ENCODE data around the gene TMEM263. TPM values are rescaled to one million over a fixed set of nuclear protein-coding genes. Genes with fewer than 3 reads are reported as not detected.

The TMEM263 gene
- total and polyA plus RNA-seq, 2 of the 8 experiments (the other 6 are each of a cell fraction or from before 2014, with no cell fraction given): 2.9 to 12.3 TPM

- no peak overlapping the region; the same call in 1 of the 2 replicates for H2BK20ac ChIP-seq (ENCODE audit: low read length)
- peak overlapping the region; percentile 64; the same call in 1 of the 2 replicates for H3K27ac ChIP-seq (ENCODE audit: low read depth, low read length)
- FAIRE-seq: no peak
- no peak for TF ChIP-seq SUZ12 (IDR thresholded peaks at IDR 0.05; ENCODE audit: low read length)
- no peak for TF ChIP-seq E2F6 (IDR thresholded peaks at IDR 0.05)
- no peak for TF ChIP-seq JUND (IDR thresholded peaks at IDR 0.05; ENCODE audit: low read length)
- peak; percentile 12 to 51; a peak in 3 of 4 replicates for TF ChIP-seq RAD21 (IDR thresholded peaks at IDR 0.05 in 1 of 2, conservative IDR thresholded peaks at IDR 0.05 in 1 of 2; ENCODE audit: low read depth in 2 of 2, low read length in 2 of 2)
- no peak for TF ChIP-seq CHD2 (IDR thresholded peaks at IDR 0.05; ENCODE audit: low read length)
- no peak for TF ChIP-seq EZH2 (IDR thresholded peaks at IDR 0.05; ENCODE audit: low read depth, low read length, severe bottlenecking)
- TF ChIP-seq GTF2F1 (IDR thresholded peaks at IDR 0.05; ENCODE audit: borderline replicate concordance, low read depth, low read length): 0 out of 2 replicates have a peak, but pooled peaks have one; percentile 5
- TF ChIP-seq SAP30 (IDR thresholded peaks at IDR 0.05; ENCODE audit: insufficient read depth, insufficient replicate concordance, low read length): no peak
- peak; percentile 83 for TF ChIP-seq TAF7 (optimal IDR thresholded peaks at IDR 0.05; ENCODE audit: borderline replicate concordance, low read depth, low read length)
- TF ChIP-seq TAF1 (IDR thresholded peaks at IDR 0.05; ENCODE audit: low read depth, low read length): peak; percentile 27; the same call in 1 of the 2 replicates
- TF ChIP-seq TBP (IDR thresholded peaks at IDR 0.05; ENCODE audit: low read depth, low read length): peak; percentile 2; the same call in 1 of the 2 replicates
Observed at GRCh38 chr12:106956048-106956578, 406 bp downstream of the TMEM263 start.

More at GRCh38 chr12:106956048-106956578, 406 bp downstream of the TMEM263 start:
- H4K20me1 ChIP-seq (replicated peaks in 1 of 2; ENCODE audit: control insufficient read depth in 1 of 2, insufficient read depth in 2 of 2, low read length in 2 of 2): peaks cover 0 to 2% of the 10 kb centered on the region in 2 experiments
- H3K27me3 ChIP-seq (replicated peaks in 1 of 4; ENCODE audit: control insufficient read depth in 3 of 4, extremely low read depth in 1 of 4, insufficient read depth in 3 of 4, low read length in 3 of 4): peaks cover 0 to 12% (median 8%) of the 10 kb centered on the region in 4 experiments; a peak in 6 of 7 replicates
- peak overlapping the region; percentile 65 for H4K91ac ChIP-seq (replicated peaks; ENCODE audit: insufficient read length, low read length)
- H2AK5ac ChIP-seq (ENCODE audit: low read depth, low read length): no peak overlapping the region
- no peak overlapping the region; the same call in 1 of the 2 replicates for H2AFZ ChIP-seq (ENCODE audit: low read length)
- H4K8ac ChIP-seq (ENCODE audit: extremely low read depth, insufficient read depth, low read length): peak overlapping the region; percentile 93
- H3K36me3 ChIP-seq (ENCODE audit: control insufficient read depth in 2 of 4, insufficient read depth in 4 of 4, low read length in 3 of 4): no peaks in the 10 kb centered on the region
- H3K23me2 ChIP-seq (ENCODE audit: low read depth, low read length): peaks cover 12% of the 10 kb centered on the region
- H2BK12ac ChIP-seq (ENCODE audit: low read depth, low read length): no peak overlapping the region
- no peak overlapping the region for H4K5ac ChIP-seq (ENCODE audit: insufficient read length, low read depth, low read length)
- POLR2A ChIA-PET (ENCODE audit: partially characterized antibody): interaction anchor here (0.7 to 1.7 kb wide), 11 partner anchors 8 to 603 kb away, joined by 3 to 7 read pairs (median 4); partner anchors contain the start of genes CRY1 and MTERF2
- no peaks in the 10 kb centered on the region for H3K9me3 ChIP-seq (ENCODE audit: insufficient read depth in 2 of 2, low read depth in 1 of 2, low read length in 1 of 2)
- 0 out of 7 replicates have a peak, but pooled peaks cover 0 to 3% (median 0%) of the 10 kb centered on the region in 4 experiments for H3K4me1 ChIP-seq (replicated peaks in 1 of 4; ENCODE audit: control insufficient read depth in 3 of 4, insufficient read depth in 4 of 4, low read length in 3 of 4)
- CTCF ChIA-PET (ENCODE audit: partially characterized antibody): interaction anchor here (1.4 kb wide), 1 partner anchor 149 kb away, joined by 3 read pairs; no protein-coding TSS in a partner anchor
- H3K23ac ChIP-seq (ENCODE audit: insufficient read length): no peak overlapping the region
- H3K18ac ChIP-seq (ENCODE audit: extremely low read depth, low read length): peak overlapping the region; percentile 32; the same call in 1 of the 2 replicates
- WGBS, 2 experiments (ENCODE audit: extremely low coverage in 1 of 2, insufficient coverage in 1 of 2, insufficient read length in 1 of 2, insufficient replicate concordance in 2 of 2, low coverage in 1 of 2, low lambda C conversion rate in 2 of 2, missing lambda C conversion rate in 1 of 2): 2% methylated on average over 15 of the region's 34 CpGs; no CpG with 5 or more reads in 1 of the 2 experiments
- H2BK120ac ChIP-seq (replicated peaks; ENCODE audit: low read depth, low read length): no peak overlapping the region
- H3K4me3 ChIP-seq (ENCODE audit: extremely low read depth in 1 of 4, insufficient read depth in 2 of 4, low read depth in 3 of 4, low read length in 4 of 4): peak overlapping the region; percentile 71 to 89 (median 76)
- H3K14ac ChIP-seq (ENCODE audit: insufficient read length): no peak overlapping the region
- H3K4ac ChIP-seq (replicated peaks; ENCODE audit: insufficient read length, low read depth, low read length): no peak overlapping the region
- peak; percentile 44 to 84 for DNase-seq (ENCODE audit: low read depth in 1 of 2, low spot score in 2 of 2)
- 0 out of 2 replicates have a peak overlapping the region, but pooled peaks have one; percentile 72 for H2BK15ac ChIP-seq (ENCODE audit: low read length)
- peak overlapping the region; percentile 30 for H3K56ac ChIP-seq (replicated peaks; ENCODE audit: insufficient read length, low read depth, low read length)
- H3K4me2 ChIP-seq (ENCODE audit: insufficient read depth in 1 of 2, low read depth in 2 of 2, low read length in 2 of 2): peak overlapping the region; percentile 82 to 84
- H3K9ac ChIP-seq (replicated peaks in 1 of 4; ENCODE audit: extremely low read depth in 1 of 4, low read depth in 3 of 4, low read length in 3 of 4): peak overlapping the region; percentile 58 to 80 (median 67)
- H3K79me2 ChIP-seq (ENCODE audit: control insufficient read depth in 1 of 2, insufficient read depth in 2 of 2, low read length in 2 of 2): peaks cover 0 to 13% of the 10 kb centered on the region in 2 experiments; a peak in 2 of 4 replicates
- no peaks in the 10 kb centered on the region for H3K79me1 ChIP-seq (ENCODE audit: low read depth, low read length)
- no peak overlapping the region for H2BK5ac ChIP-seq (ENCODE audit: low read depth, low read length)

All from H1 (cell line).